Right ventricle myocardium superior (tissue), 1 donor: ENCODE data around the gene DNAAF6. TPM values are rescaled to one million over a fixed set of nuclear protein-coding genes. Genes with fewer than 3 reads are reported as not detected.
A peak's percentile ranks its signal among the peaks of the same experiment; 100 is the strongest.
"Not testable (repeated sequence)": the region's sequence is repeated elsewhere in the genome, so short reads cannot be mapped to it uniquely, and the experiment has no call there.

Source experiments
- ATAC-seq: fragments of 200-7000 bp; cut with Tn5 transposase; one replicate; pipeline ENCODE4 v1.9.1; 2020; ENCODE audit warnings: mild to moderate bottlenecking; ENCODE audit not compliant: poor library complexity
- DNase-seq: peaks from one replicate; pipeline ENCODE4 v3.0.0-alpha.2; 2020
- intact Hi-C: fragments of 100-400 bp; cut with DNase I; formaldehyde crosslinking; loops from one replicate; pipeline ENCODE4 v1.11.2; 2022
- long read RNA-seq: library from polyadenylated mRNA; unstranded; transcript quantifications from one replicate; pipeline ENCODE4 v2.0.0, GENCODE V29; 2021
- total RNA-seq: library from RNA; stranded (reverse); fragmentation: NEBNext Ultra II Directional; extraction: Animal tissue kit (Norgen Biotek cat#: 25700); gene quantifications from one replicate; pipeline ENCODE4 v1.2.1, GENCODE V29; 2021
- donor health status: DM: no; HTN: yes; CAD: no; lungs with severe emphysema.

Gene DNAAF6
- total RNA-seq, result not detected
- long read RNA-seq, result 0 reads

DNA sequence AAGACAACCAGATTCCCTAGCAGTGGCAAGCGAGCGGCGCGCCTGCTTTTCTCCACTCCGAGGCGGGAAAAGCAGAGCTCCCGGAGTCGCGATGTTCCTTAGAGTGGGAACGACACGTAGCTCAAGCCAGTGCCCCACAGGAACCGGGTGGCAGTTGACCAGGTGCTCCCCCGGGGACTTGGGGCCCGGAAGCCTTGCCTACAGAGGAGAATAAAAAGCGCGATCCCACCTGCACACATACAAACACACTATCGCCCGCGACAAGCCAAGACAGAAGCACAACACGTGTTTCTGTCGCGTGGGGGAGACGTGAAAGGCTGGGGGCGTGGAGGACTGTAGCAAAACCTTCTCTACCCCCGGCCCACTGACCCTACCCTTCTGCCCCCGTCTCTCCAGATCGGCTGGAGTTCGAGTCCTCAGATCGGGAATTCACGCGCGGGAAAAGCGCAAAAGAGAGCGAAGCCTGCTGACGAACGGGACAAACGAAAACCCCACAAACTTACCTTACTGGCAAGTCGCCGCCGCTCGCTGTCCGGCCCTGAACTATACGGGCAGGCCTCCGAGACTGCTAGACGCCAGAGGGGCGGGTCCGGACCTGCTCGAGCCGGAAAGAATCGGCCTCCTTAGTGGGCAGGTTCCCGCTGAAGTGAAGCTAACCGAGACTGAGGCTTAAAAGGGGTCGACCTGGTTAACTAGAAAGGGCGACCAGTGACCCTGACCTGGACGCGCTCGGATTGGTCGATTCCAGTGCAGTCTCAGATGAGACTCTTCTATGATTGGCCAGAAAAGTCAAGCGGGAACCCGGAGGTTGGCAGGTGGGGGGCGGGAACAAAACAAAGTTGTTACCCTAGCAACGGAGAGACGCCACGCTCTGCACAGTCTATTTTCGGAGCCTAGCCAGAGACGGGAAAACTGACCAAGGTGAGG, at the start of gene DNAAF6, which contains the start of gene NUP62CL:
DNAAF6 (plus strand) TSS at position 842 of the 927 bp plus-strand sequence. CDS start 6,265 bp downstream, outside the sequence.
NUP62CL (minus strand) TSS at position 664 of the 927 bp plus-strand sequence. CDS start 31,287 bp downstream, outside the sequence.
- intact Hi-C loops, result no loop called here
- ATAC-seq (peak; percentile 92), DNase-seq (peak; percentile 63)

- ATAC-seq, result not testable (repeated sequence)
Observed at GRCh38 chrX:107157618-107158017, 48.8 kb upstream of the DNAAF6 start.

DNA sequence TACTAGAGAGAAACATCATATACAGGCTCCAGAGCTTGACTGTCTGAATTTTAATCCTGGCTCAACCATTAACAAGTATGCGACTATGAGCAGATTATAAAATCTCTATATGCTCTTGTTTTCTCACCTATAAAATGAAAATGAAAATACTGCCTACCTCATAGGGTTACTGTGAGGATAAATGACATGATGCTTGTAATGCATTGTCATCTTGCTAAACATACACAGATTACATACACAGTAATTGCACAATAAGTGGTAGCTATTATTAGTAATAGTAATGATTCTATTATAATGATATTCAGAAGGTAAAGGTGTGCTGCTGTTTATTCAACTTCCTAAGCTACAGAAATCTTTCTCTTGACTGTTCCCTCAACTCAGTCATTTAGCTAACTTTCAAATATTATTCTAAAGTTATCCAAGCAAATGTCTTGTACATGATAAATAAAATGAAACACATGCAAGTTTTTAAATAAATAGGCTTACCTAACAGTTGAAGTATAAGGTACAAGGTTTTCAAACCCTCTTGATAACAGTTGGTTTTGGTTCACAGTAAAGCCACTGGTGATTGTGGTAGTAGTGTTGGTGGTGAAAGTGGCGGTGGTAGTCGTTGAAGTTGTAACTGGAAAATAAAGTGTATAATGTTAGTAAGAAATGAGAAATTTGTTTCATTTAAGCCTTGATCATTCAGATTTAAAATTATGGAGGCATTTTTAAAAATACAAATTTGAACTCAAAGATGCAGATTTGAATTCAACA, 39.1 kb upstream of the DNAAF6 start:
- no peak for ATAC-seq
- intact Hi-C loops, result no loop called here
- DNase-seq, result no peak

More at GRCh38 chrX:107157618-107158017, 48.8 kb upstream of the DNAAF6 start:
- DNase-seq, intact Hi-C loops: not testable (repeated sequence)

GRCh38 chrX:107168257-107168656, 38.2 kb upstream of the DNAAF6 start:
- ATAC-seq (no peak), DNase-seq (no peak)
- intact Hi-C loops, result no loop called here

GRCh38 chrX:107168712-107169111, 37.7 kb upstream of the DNAAF6 start:
- DNase-seq (no peak), ATAC-seq (no peak)
- intact Hi-C loops, result no loop called here

GRCh38 chrX:107171369-107172102, 34.9 kb upstream of the DNAAF6 start:
- intact Hi-C loops, result no loop called here
- no peak for ATAC-seq
- no peak for DNase-seq

GRCh38 chrX:107197319-107197718, 9.1 kb upstream of the DNAAF6 start:
- intact Hi-C loops, result no loop called here
- ATAC-seq, result no peak
- DNase-seq, result no peak

DNA sequence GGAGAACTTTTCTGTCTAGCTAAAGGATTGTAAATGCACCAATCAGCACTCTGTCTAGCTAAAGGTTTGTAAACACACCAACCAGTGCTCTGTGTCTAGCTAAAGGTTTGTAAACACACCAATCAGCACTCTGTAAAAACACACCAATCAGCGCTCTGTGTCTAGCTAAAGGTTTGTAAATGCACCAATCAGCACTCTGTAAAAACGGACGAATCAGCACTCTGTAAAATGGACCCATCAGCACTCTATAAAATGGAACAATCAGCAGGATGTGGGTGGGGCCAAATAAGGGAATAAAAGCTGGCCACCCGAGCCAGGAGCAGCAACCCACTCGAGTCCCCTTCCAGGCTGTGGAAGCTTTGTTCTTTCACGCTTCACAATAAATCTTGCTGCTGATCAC, 8.3 kb upstream of the DNAAF6 start:
- not testable (repeated sequence) for DNase-seq

GRCh38 chrX:107199491-107199890, 6.9 kb upstream of the DNAAF6 start:
- ATAC-seq (no peak), DNase-seq (no peak)
- intact Hi-C loops, result no loop called here

More for the DNA sequence above, 8.3 kb upstream of the DNAAF6 start:
- intact Hi-C loops, ATAC-seq: not testable (repeated sequence)

DNA sequence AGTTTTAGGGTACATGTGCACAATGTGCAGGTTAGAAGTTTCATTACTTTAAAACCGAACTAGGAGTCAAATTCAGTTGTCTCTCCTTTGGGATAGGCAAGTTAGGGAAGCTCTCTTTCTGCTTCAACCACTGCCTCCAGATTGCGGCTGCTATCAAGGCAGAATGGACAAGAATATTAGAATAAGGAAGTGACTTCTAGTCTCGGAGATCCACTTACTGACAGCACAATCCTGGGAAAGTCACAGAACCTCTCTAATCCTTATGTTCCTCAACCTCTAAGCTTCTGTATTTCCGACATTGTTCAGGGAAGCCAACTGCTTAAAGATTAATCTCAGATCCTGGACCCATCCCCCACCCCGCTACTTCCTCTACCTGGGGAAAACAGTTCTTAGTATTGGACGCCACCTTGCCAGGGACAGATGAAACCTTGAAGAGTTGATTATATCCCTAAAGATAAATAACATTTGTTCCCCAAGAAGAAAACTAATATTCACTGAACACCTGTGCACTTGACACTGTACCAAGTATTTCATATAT, 2.3 kb upstream of the DNAAF6 start:
- ATAC-seq (no peak), DNase-seq (no peak)
- intact Hi-C loops, result no loop called here

GRCh38 chrX:107206697-107207065, 270 bp downstream of the DNAAF6 start:
- DNase-seq, result no peak
- intact Hi-C loops, result no loop called here

GRCh38 chrX:107207089-107207488, 678 bp downstream of the DNAAF6 start:
- intact Hi-C loops, result no loop called here
- ATAC-seq (no peak), DNase-seq (no peak)

More at GRCh38 chrX:107206697-107207065, 270 bp downstream of the DNAAF6 start:
- ATAC-seq, result no peak

DNA sequence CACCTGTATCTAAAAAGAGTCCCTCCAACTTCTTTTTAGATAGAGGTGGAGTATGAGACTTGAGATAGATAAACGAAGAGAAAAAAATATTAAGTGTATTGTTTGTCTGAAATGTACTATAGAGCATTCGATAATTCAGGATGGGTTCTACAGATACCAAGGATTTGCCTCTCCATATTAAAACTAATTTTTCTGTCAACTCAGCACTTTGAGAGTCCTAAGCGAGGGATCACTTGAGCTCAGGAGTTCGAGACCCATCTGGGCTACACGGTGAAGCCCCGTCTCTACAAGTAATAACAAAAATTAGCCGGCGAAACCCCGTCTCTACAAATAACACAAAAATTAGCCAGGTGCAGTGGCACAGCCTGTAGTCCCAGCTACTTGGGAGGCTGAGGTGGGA, 1.5 kb downstream of the DNAAF6 start:
- ATAC-seq (no peak), DNase-seq (no peak)
- intact Hi-C loops, result no loop called here

DNA sequence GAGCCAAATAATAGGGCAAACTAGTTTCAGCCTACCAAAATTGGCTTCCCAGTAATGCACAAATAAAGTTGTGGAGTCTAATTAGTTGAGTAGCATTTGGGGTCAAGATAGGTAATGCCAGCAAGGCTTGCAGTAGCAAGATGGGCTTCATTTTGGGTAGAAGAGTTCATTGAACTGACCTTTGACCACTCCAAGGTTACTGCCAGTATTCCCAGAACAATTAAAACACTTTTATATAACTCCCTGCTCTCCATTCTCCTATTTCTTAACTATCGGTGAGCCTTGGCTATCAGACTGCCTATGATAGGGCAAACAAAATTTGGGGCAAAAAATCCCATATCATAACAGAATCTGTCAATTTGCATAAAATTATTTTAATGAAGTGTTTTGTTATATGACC, 7.1 kb downstream of the DNAAF6 start:
- no peak for DNase-seq
- no peak for ATAC-seq
- intact Hi-C loops, result no loop called here

DNA sequence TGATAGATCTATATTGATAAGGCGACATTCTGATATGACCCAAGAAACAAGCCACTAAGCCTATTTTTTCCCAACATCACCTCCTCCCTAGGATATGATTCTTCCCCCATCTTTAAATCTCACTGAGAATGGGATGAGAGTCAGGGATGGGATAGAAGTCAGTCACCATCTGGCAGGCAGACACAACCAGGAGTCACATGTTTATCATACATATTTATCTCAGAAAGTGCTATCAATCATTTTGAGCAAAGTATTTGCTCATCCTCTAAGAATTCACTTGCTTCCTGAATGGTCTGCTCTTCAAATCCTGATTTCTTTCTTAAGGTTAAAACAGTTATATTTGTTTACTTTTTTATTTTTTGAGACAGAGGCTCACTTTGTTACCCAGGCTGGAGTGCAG, 20.3 kb downstream of the DNAAF6 start:
- ATAC-seq (no peak), DNase-seq (no peak)
- intact Hi-C loops, result no loop called here

DNA sequence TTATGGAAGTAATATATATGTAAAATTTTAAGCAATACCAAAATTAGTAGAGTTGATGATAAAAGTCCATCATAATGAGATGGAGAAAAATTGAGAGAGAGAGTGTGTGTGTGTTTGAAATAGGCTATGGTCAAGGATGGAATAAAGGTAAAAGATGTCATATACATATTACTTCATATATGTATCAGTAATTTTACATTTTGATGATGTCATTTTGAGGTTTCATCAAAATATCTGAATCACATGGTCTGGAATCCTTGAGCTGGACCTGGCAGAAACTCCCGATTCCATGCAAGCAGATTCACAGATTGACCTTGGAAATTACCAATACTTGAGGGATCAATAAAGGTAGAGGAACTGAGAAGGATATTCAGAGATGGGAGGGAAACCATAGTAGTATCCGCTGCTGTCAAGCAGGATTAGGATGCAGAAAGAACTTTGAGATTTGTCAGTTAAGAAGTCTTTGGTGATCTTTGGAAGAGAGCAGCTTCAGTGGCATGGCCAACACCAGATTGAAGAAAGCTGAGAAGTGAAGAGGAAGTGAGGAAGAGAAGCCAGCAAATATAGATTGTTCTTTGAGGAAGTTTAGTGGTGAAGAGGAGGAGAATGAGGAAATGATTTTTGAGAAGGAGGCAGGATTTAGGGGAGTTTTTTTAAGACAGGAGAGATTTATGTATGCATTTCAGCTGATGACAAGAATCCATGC, 21.5 kb downstream of the DNAAF6 start:
- no peak for ATAC-seq
- intact Hi-C loops, result no loop called here
- no peak for DNase-seq

- DNase-seq, result no peak
- intact Hi-C loops, result no loop called here
- ATAC-seq, result no peak
Observed at GRCh38 chrX:107228486-107228819, 22.0 kb downstream of the DNAAF6 start.

DNA sequence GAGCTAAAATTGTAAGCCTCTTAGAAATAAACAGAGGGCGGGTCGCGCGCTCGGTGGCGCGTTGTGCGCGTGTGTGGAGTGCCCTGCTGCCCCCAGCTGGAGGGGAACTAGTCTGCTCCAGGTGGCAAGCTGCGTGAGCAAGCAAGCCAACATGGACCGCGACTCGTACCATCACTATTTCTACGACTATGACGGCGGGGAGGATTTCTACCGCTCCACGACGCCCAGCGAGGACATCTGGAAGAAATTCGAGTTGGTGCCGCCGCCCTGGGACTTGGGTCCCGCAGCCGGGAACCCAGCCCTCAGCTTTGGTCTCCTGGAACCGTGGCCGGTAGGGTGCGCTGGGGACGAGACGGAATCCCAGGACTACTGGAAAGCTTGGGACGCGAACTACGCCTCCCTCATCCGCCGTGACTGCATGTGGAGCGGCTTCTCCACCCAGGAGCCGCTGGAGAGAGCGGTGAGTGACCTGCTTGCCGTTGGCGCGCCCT, 66.1 kb downstream of the DNAAF6 start:
- DNase-seq, result no peak
- no peak for ATAC-seq
- intact Hi-C loops, result no loop called here
